HCT116 (cell line): Measurements from ENCODE around the gene TMED10. TPM values are rescaled to one million over a fixed set of nuclear protein-coding genes. Genes with fewer than 3 reads are reported as not detected.

Experiments
- ATAC-seq: fragments of 200-7000 bp; cut with Tn5 transposase; 2 replicates; pipeline ENCODE4 v1.9.1; 2020; ENCODE audit warnings: mild to moderate bottlenecking, moderate library complexity
- BruUV-seq: library from RNA; stranded (reverse); fragments of 400-500 nt; replicated peaks from 2 replicates; lab custom pipeline; 2021; lab: Mats Ljungman, UMichigan
- CTCF ChIA-PET: fragments of 300-600 bp; sonication (Branson Sonifier 250); formaldehyde crosslinking; loops from one replicate; lab custom pipeline; 2021; ENCODE audit warnings: antibody characterized with exemption; lab: Charles Lee
- POLR2A ChIA-PET: fragments of 300-600, 350-600 bp; sonication (Branson Sonifier 250); formaldehyde crosslinking; loops from one replicate; lab custom pipeline; 2021; ENCODE audit warnings: antibody characterized with exemption; lab: Charles Lee
- RAD21 ChIA-PET, 2 experiments: fragments of 300-600 bp; sonication (Branson Sonifier 250); formaldehyde crosslinking; loops; one replicate each; lab custom pipeline; 2023; ENCODE audit warnings: low total read pairs in 2 of 2; ENCODE audit not compliant: uncharacterized antibody in 2 of 2, unreplicated experiment in 2 of 2, low non-redundant PET in 1 of 2; lab: Charles Lee
- DNase-seq: peaks from one replicate; pipeline ENCODE4 v3.0.0-alpha.2; 2010; ENCODE audit warnings: low read depth, low spot score
- H2AFZ ChIP-seq: fragments of 200-600 bp; shearing (Covaris generic), sonication (generic); 2 replicates; pipeline ENCODE4 v1.6.1; 2017; ENCODE audit warnings: low read depth, mixed run types, mixed read lengths, antibody characterized with exemption, low read length; ENCODE audit not compliant: poor library complexity, severe bottlenecking
- H3K27ac ChIP-seq: 2 replicates; pipeline ENCODE4 v1.5.1; 2012; ENCODE audit warnings: low read depth, low read length
- H3K27me3 ChIP-seq: fragments of 200-600 bp; sonication (generic); 2 replicates; pipeline ENCODE4 v1.6.1; 2016; ENCODE audit warnings: mixed run types, low read length, mixed read lengths; ENCODE audit not compliant: insufficient read depth
- H3K36me3 ChIP-seq, 2 experiments: fragments of 200-500 bp in 1 of 2; fragments of 200-600 bp in 1 of 2; sonication (Bioruptor generic) in 1 of 2; sonication (generic) in 1 of 2; 2 replicates each; pipeline versions ENCODE4 v1.5.1 to v1.6.1; 2014 to 2016; ENCODE audit warnings: low read length in 2 of 2, inconsistent platforms in 1 of 2, mixed read lengths in 1 of 2, mixed run types in 1 of 2; ENCODE audit not compliant: insufficient read depth in 2 of 2, control insufficient read depth in 1 of 2
- H3K4me1 ChIP-seq, 2 experiments: fragments of 200-600 bp in 1 of 2; sonication (generic) in 1 of 2; 2 replicates each; pipeline versions ENCODE4 v1.5.1 to v1.6.1; 2012 to 2017; ENCODE audit warnings: low read length in 2 of 2, inconsistent platforms in 1 of 2, mild to moderate bottlenecking in 1 of 2, mixed read lengths in 1 of 2, mixed run types in 1 of 2, moderate library complexity in 1 of 2; ENCODE audit not compliant: insufficient read depth in 2 of 2, control insufficient read depth in 1 of 2
- H3K4me2 ChIP-seq: fragments of 200-600 bp; sonication (generic); 2 replicates; pipeline ENCODE4 v1.6.1; 2017; ENCODE audit warnings: mixed run types, low read length, mixed read lengths
- H3K4me3 ChIP-seq, 2 experiments: fragments of 200-600 bp in 1 of 2; sonication (generic) in 1 of 2; replicated peaks in 1 of 2; 2 replicates each; pipeline ENCODE4 v1.5.1; 2011 to 2016; ENCODE audit warnings: low read length in 2 of 2, control low read depth in 1 of 2, low read depth in 1 of 2, mild to moderate bottlenecking in 1 of 2, mixed read lengths in 1 of 2, mixed run types in 1 of 2
- H3K79me2 ChIP-seq: fragments of 200-600 bp; sonication (generic); 2 replicates; pipeline ENCODE4 v1.6.1; 2017; ENCODE audit warnings: mild to moderate bottlenecking, mixed run types, low read length, moderate library complexity, mixed read lengths; ENCODE audit not compliant: insufficient read depth
- H3K9ac ChIP-seq: fragments of 200-600 bp; sonication (generic); 2 replicates; pipeline ENCODE4 v1.6.1; 2016; ENCODE audit warnings: low read length, mixed read lengths
- H3K9me2 ChIP-seq: fragments of 200-600 bp; sonication (generic), shearing (Covaris generic); 2 replicates; pipeline ENCODE4 v1.6.1; 2017; ENCODE audit warnings: mixed run types, mild to moderate bottlenecking, moderate library complexity; ENCODE audit not compliant: insufficient read depth
- H3K9me3 ChIP-seq, 2 experiments: fragments of 200-500 bp in 1 of 2; fragments of 200-600 bp in 1 of 2; sonication (Bioruptor generic) in 1 of 2; sonication (generic) in 1 of 2; 2 replicates each; pipeline ENCODE4 v1.6.1; 2014 to 2017; ENCODE audit warnings: low read length in 2 of 2, mixed read lengths in 2 of 2, inconsistent platforms in 1 of 2, low read depth in 1 of 2, mild to moderate bottlenecking in 1 of 2, mixed run types in 1 of 2, moderate library complexity in 1 of 2; ENCODE audit not compliant: control insufficient read depth in 1 of 2, insufficient read depth in 1 of 2
- H4K20me1 ChIP-seq: fragments of 200-600 bp; sonication (generic), shearing (Covaris generic); 2 replicates; pipeline ENCODE4 v1.6.1; 2017; ENCODE audit warnings: mixed run types, mild to moderate bottlenecking, moderate library complexity; ENCODE audit not compliant: insufficient read depth
- ATF3 ChIP-seq: IDR thresholded peaks from 2 replicates; pipeline ENCODE4 v1.6.1; 2012
- CTCF ChIP-seq, 3 experiments: fragments of 200-600 bp in 1 of 3; sonication (generic) in 1 of 3; IDR thresholded peaks in 2 of 3; conservative IDR thresholded peaks in 1 of 3; 2 replicates each; pipeline ENCODE4 v1.5.1; 2012 to 2017; ENCODE audit warnings: low read depth in 2 of 3, low read length in 2 of 3, antibody characterized with exemption in 1 of 3, borderline replicate concordance in 1 of 3, control low read depth in 1 of 3, mild to moderate bottlenecking in 1 of 3, mixed read lengths in 1 of 3, mixed run types in 1 of 3, moderate library complexity in 1 of 3; ENCODE audit not compliant: insufficient read depth in 1 of 3
- EGR1 ChIP-seq: IDR thresholded peaks from 2 replicates; pipeline ENCODE4 v1.6.1; 2012; ENCODE audit warnings: low read depth
- ELF1 ChIP-seq: IDR thresholded peaks from 2 replicates; pipeline ENCODE4 v1.6.1; 2012; ENCODE audit warnings: low read depth, borderline replicate concordance
- EZH2 ChIP-seq: fragments of 200-600 bp; sonication (generic); IDR thresholded peaks from 2 replicates; pipeline ENCODE4 v1.6.1; 2017; ENCODE audit warnings: antibody characterized with exemption, mixed run types
- EZH2phosphoT487 ChIP-seq: fragments of 200-600 bp; IDR thresholded peaks from 2 replicates; pipeline ENCODE4 v1.6.1; 2018; ENCODE audit warnings: antibody characterized with exemption, borderline replicate concordance
- FOSL1 ChIP-seq: IDR thresholded peaks from 2 replicates; pipeline ENCODE4 v1.6.1; 2012; ENCODE audit warnings: low read depth
- JUND ChIP-seq: IDR thresholded peaks from 2 replicates; pipeline ENCODE4 v1.6.1; 2012
- MAX ChIP-seq: IDR thresholded peaks from 2 replicates; pipeline ENCODE4 v1.6.1; 2012
- POLR2A ChIP-seq: IDR thresholded peaks from 2 replicates; pipeline ENCODE4 v1.7.0; 2011; ENCODE audit warnings: borderline replicate concordance; ENCODE audit not compliant: insufficient read depth, insufficient read length; ENCODE audit errors: extremely low read depth
- POLR2AphosphoS5 ChIP-seq: IDR thresholded peaks from 2 replicates; pipeline ENCODE4 v1.6.1; 2011; ENCODE audit warnings: mild to moderate bottlenecking, low read depth, low read length, moderate library complexity
- RAD21 ChIP-seq: IDR thresholded peaks from 2 replicates; pipeline ENCODE4 v1.6.1; 2012; ENCODE audit warnings: low read depth, mild to moderate bottlenecking
- SIN3A ChIP-seq: IDR thresholded peaks from 2 replicates; pipeline ENCODE4 v1.6.1; 2012; ENCODE audit warnings: low read depth
- SP1 ChIP-seq: IDR thresholded peaks from 2 replicates; pipeline ENCODE4 v1.6.1; 2012; ENCODE audit warnings: low read depth
- SRF ChIP-seq: IDR thresholded peaks from 2 replicates; pipeline ENCODE4 v1.6.1; 2012; ENCODE audit warnings: low read depth
- TCF7L2 ChIP-seq: IDR thresholded peaks from 2 replicates; pipeline ENCODE4 v1.7.0; 2011; ENCODE audit warnings: borderline replicate concordance, inconsistent platforms; ENCODE audit not compliant: insufficient read depth, insufficient read length; ENCODE audit errors: extremely low read depth
- YY1 ChIP-seq: IDR thresholded peaks from 2 replicates; pipeline ENCODE4 v1.6.1; 2011; ENCODE audit warnings: low read length, low read depth, moderate library complexity, mild to moderate bottlenecking; ENCODE audit not compliant: insufficient replicate concordance; ENCODE audit errors: extremely low read depth
- ZBTB33 ChIP-seq: IDR thresholded peaks from 2 replicates; pipeline ENCODE4 v1.6.1; 2011; ENCODE audit warnings: mild to moderate bottlenecking, low read length, moderate library complexity; ENCODE audit not compliant: insufficient replicate concordance; ENCODE audit errors: extremely low read depth
- ZFX ChIP-seq: fragments of 450-650 bp; IDR thresholded peaks from 2 replicates; pipeline ENCODE4 v1.6.1; 2017
- ZNF274 ChIP-seq: fragments of 200-500 bp; sonication (Bioruptor generic); IDR thresholded peaks from 2 replicates; pipeline ENCODE4 v1.6.1; 2014; ENCODE audit warnings: mild to moderate bottlenecking, low read depth, low read length, inconsistent platforms
- intact Hi-C: fragments of 100-400 bp; cut with micrococcal nuclease; formaldehyde crosslinking; loops from 2 replicates; pipeline ENCODE4 v1.10.0; 2022
- total RNA-seq: library from RNA; stranded (reverse); gene quantifications from one replicate; pipeline ENCODE4 v1.2.1, GENCODE V29; 2021; ENCODE audit not compliant: unreplicated experiment

The TMED10 gene
- total RNA-seq, 1 experiment from 2014 or later: 303 TPM

GRCh38 chr14:75150150-75150549 is 26.3 kb downstream of the TMED10 start:
- TF ChIP-seq YY1 (no peak), TCF7L2 (no peak), ZNF274 (no peak), RAD21 (no peak), ZFX (no peak), ELF1 (no peak), SP1 (no peak), POLR2AphosphoS5 (no peak), POLR2A (no peak), SRF (no peak), FOSL1 (no peak), EZH2phosphoT487 (no peak), JUND (no peak), SIN3A (no peak), ATF3 (no peak), EZH2 (no peak), MAX (no peak), ZBTB33 (no peak), CTCF (IDR thresholded peaks at IDR 0.05 in 2 of 3, conservative IDR thresholded peaks at IDR 0.05 in 1 of 3; ENCODE audit: borderline replicate concordance in 1 of 3, insufficient read depth in 1 of 3, low read depth in 2 of 3, low read length in 2 of 3) (no peak), EGR1 (no peak)
- no peaks in the 10 kb centered on the region for H3K9me3 ChIP-seq
- H4K20me1 ChIP-seq: peaks cover 6% of the 10 kb centered on the region; the same call in 1 of the 2 replicates
- H3K9me2 ChIP-seq: no peaks in the 10 kb centered on the region
- CTCF ChIA-PET: no interaction called here
- intact Hi-C loops: no loop called here
- H2AFZ ChIP-seq: no peak overlapping the region
- no TSS peak for BruUV-seq
- H3K27ac ChIP-seq: no peak overlapping the region
- peaks cover 55% of the 10 kb centered on the region for H3K79me2 ChIP-seq
- DNase-seq (no peak), ATAC-seq (no peak)
- no peaks in the 10 kb centered on the region for H3K27me3 ChIP-seq
- H3K36me3 ChIP-seq: peaks cover 18 to 26% of the 10 kb centered on the region in 2 experiments
- no peak overlapping the region for H3K9ac ChIP-seq
- no peak overlapping the region for H3K4me3 ChIP-seq
- no peak overlapping the region for H3K4me2 ChIP-seq
- RAD21 ChIA-PET: no interaction called here
- POLR2A ChIA-PET: no interaction called here
- no peaks in the 10 kb centered on the region for H3K4me1 ChIP-seq
